Measurements from ENCODE around the gene SOCS2.

The SOCS2 gene

DNA sequence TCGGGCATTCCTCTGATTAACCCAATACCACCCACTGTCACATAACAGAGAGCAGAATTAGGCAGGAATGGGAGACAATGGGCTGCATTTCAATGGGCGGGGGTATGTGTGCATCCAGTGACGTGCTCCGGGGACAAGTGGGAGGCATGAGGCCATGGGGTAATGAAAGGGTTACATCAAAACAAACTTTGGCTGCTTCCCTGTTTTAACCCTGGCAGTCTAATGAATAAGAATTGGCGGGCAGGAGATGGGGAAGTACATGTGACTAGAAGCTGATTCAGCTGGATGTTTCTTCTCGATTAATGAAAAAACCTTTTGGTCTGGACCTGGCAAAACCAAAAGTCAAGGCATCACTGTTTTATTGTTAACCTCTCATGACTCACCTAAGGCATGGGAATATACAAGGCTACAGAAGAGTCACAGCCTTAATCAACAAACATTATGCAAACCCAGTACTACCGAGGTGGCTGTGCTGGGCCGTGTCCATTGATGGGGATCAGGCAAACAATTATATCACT is 44.2 kb downstream of the SOCS2 start:
- no peak overlapping the region for H3K9ac ChIP-seq (ENCODE audit: low read length)
- no peaks in the 10 kb centered on the region for H4K20me1 ChIP-seq (ENCODE audit: insufficient read depth, low read length)
- no peaks in the 10 kb centered on the region for H3K9me2 ChIP-seq (ENCODE audit: low read depth, low read length)
- H3K27me3 ChIP-seq (ENCODE audit: insufficient read depth, low read length), result no peaks in the 10 kb centered on the region
- no peaks in the 10 kb centered on the region for H3K36me3 ChIP-seq (ENCODE audit: insufficient read depth, low read length)
- no peak overlapping the region for H2AFZ ChIP-seq (ENCODE audit: low read length)
- no peak overlapping the region for H3K4me2 ChIP-seq (ENCODE audit: low read length)
- no peaks in the 10 kb centered on the region for H3F3A ChIP-seq (ENCODE audit: insufficient read depth, low read length)
- no peak overlapping the region for H3K4me3 ChIP-seq (ENCODE audit: low read depth, low read length, poor library complexity, severe bottlenecking)
- no peaks in the 10 kb centered on the region for H3K9me3 ChIP-seq (ENCODE audit: low read length)
- TF ChIP-seq EZH2 (IDR thresholded peaks at IDR 0.05; ENCODE audit: borderline replicate concordance, low read length), result no peak
- TF ChIP-seq, protein P1, sequence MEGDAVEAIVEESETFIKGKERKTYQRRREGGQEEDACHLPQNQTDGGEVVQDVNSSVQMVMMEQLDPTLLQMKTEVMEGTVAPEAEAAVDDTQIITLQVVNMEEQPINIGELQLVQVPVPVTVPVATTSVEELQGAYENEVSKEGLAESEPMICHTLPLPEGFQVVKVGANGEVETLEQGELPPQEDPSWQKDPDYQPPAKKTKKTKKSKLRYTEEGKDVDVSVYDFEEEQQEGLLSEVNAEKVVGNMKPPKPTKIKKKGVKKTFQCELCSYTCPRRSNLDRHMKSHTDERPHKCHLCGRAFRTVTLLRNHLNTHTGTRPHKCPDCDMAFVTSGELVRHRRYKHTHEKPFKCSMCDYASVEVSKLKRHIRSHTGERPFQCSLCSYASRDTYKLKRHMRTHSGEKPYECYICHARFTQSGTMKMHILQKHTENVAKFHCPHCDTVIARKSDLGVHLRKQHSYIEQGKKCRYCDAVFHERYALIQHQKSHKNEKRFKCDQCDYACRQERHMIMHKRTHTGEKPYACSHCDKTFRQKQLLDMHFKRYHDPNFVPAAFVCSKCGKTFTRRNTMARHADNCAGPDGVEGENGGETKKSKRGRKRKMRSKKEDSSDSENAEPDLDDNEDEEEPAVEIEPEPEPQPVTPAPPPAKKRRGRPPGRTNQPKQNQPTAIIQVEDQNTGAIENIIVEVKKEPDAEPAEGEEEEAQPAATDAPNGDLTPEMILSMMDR (IDR thresholded peaks at IDR 0.05; ENCODE audit: low read length), result no peak
- no peaks in the 10 kb centered on the region for H3K4me1 ChIP-seq (ENCODE audit: insufficient read depth, low read length, severe bottlenecking)
- H3K79me2 ChIP-seq (ENCODE audit: insufficient read depth, low read length), result no peaks in the 10 kb centered on the region
- H3K27ac ChIP-seq (ENCODE audit: low read depth, low read length, poor library complexity, severe bottlenecking), result no peak overlapping the region

DNA sequence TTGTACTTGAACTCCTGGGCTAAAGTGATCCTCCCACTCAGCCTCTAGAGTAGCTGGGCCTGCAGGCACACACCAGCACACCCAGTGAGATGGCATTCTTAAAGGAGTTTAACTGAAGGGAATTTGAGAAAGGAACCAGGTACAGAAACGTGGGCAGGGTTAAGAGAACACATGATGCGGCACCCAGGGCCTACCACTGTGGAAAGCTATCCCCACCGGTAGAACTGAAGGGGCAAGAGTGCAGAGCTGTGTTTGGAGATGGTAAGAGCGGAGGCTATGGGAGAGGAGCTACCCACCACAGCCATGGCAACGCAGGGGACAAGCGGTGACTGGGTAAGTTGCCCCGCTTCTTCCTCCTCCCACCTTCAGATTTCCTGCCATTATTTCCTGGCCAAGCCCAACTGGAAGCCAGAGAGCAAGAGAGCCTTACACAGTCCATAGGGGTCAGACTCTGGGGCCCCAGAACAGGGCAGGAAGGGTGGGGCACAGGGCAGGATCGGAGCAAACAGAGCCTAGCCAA is 46.5 kb downstream of the SOCS2 start:
- TF ChIP-seq EZH2 (IDR thresholded peaks at IDR 0.05; ENCODE audit: borderline replicate concordance, low read length), result no peak
- TF ChIP-seq, protein P1 (IDR thresholded peaks at IDR 0.05; ENCODE audit: low read length), result no peak
- H4K20me1 ChIP-seq (ENCODE audit: insufficient read depth, low read length), result no peaks in the 10 kb centered on the region

DNA sequence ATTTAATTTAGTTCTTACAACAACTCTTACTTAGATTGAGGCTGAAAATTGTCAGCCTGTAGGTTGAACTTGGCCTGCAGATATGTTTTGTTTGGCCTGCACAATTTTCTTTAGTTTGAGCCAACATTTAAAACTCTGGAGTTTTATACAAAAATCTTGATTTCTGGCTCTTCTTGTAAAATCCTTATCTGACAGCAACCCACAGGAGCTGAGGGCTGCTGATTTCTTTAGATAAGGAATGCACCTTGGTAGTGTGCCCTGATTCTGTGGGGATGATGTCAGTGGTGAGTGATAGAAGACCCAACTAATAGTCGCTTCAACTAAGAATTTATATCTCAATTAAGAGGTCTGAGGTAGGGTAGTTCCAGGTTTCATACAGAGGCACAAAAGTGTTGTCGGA is 49.5 kb downstream of the SOCS2 start:
- no peaks in the 10 kb centered on the region for H3K36me3 ChIP-seq (ENCODE audit: insufficient read depth, low read length)
- H3K79me2 ChIP-seq (ENCODE audit: insufficient read depth, low read length), result no peaks in the 10 kb centered on the region
- H3K9me2 ChIP-seq (ENCODE audit: low read depth, low read length), result no peaks in the 10 kb centered on the region
- H2AFZ ChIP-seq (ENCODE audit: low read length), result no peak overlapping the region
- TF ChIP-seq, protein P1 (IDR thresholded peaks at IDR 0.05; ENCODE audit: low read length), result no peak
- no peak for TF ChIP-seq EZH2 (IDR thresholded peaks at IDR 0.05; ENCODE audit: borderline replicate concordance, low read length)
- H4K20me1 ChIP-seq (ENCODE audit: insufficient read depth, low read length), result no peaks in the 10 kb centered on the region
- H3K9me3 ChIP-seq (ENCODE audit: low read length), result no peaks in the 10 kb centered on the region
- no peaks in the 10 kb centered on the region for H3K27me3 ChIP-seq (ENCODE audit: insufficient read depth, low read length)
- no peak overlapping the region for H3K4me2 ChIP-seq (ENCODE audit: low read length)
- H3F3A ChIP-seq (ENCODE audit: insufficient read depth, low read length), result no peaks in the 10 kb centered on the region
- H3K9ac ChIP-seq (ENCODE audit: low read length), result no peak overlapping the region
- H3K4me1 ChIP-seq (ENCODE audit: insufficient read depth, low read length, severe bottlenecking), result no peaks in the 10 kb centered on the region
- H3K4me3 ChIP-seq (ENCODE audit: low read depth, low read length, poor library complexity, severe bottlenecking), result no peak overlapping the region
- H3K27ac ChIP-seq (ENCODE audit: low read depth, low read length, poor library complexity, severe bottlenecking), result no peak overlapping the region

More for the DNA sequence above, 46.5 kb downstream of the SOCS2 start:
- Histone ChIP-seq H3K79me2 (ENCODE audit: insufficient read depth, low read length) (no peaks in the 10 kb centered on the region), H3K27me3 (ENCODE audit: insufficient read depth, low read length) (no peaks in the 10 kb centered on the region), H3K4me2 (ENCODE audit: low read length) (no peak overlapping the region), H3K4me1 (ENCODE audit: insufficient read depth, low read length, severe bottlenecking) (no peaks in the 10 kb centered on the region), H3K9me2 (ENCODE audit: low read depth, low read length) (no peaks in the 10 kb centered on the region), H3K4me3 (ENCODE audit: low read depth, low read length, poor library complexity, severe bottlenecking) (no peak overlapping the region), H3K27ac (ENCODE audit: low read depth, low read length, poor library complexity, severe bottlenecking) (no peak overlapping the region), H2AFZ (ENCODE audit: low read length) (no peak overlapping the region), H3K36me3 (ENCODE audit: insufficient read depth, low read length) (no peaks in the 10 kb centered on the region), H3K9me3 (ENCODE audit: low read length) (no peaks in the 10 kb centered on the region), H3F3A (ENCODE audit: insufficient read depth, low read length) (no peaks in the 10 kb centered on the region), H3K9ac (ENCODE audit: low read length) (no peak overlapping the region)
